Liver (tissue), 9 donors: Measurements from ENCODE around the gene DYRK1A. TPM values are rescaled to one million over a fixed set of nuclear protein-coding genes. Genes with fewer than 3 reads are reported as not detected.

Experiments used
- DNase-seq: peaks from one replicate; pipeline ENCODE4 v3.0.0-alpha.2; 2017; ENCODE audit warnings: low spot score
- H3K27ac ChIP-seq, 2 donors: one replicate each; pipeline ENCODE4 v1.7.0; 2013; ENCODE audit warnings: inconsistent platforms in 2 of 2, low read length in 2 of 2, control low read depth in 1 of 2, low read depth in 1 of 2, mild to moderate bottlenecking in 1 of 2
- H3K27me3 ChIP-seq, 4 donors: one replicate each; pipeline versions ENCODE4 v1.6.1 to v1.7.0; 2013; ENCODE audit warnings: low read length in 3 of 4, inconsistent platforms in 1 of 4, mild to moderate bottlenecking in 1 of 4, moderate library complexity in 1 of 4; ENCODE audit not compliant: control insufficient read depth in 4 of 4, insufficient read depth in 4 of 4
- H3K36me3 ChIP-seq, 4 donors: one replicate each; pipeline versions ENCODE4 v1.6.1 to v1.7.0; 2013; ENCODE audit warnings: low read length in 3 of 4, mild to moderate bottlenecking in 3 of 4, low read depth in 1 of 4, moderate library complexity in 1 of 4; ENCODE audit not compliant: control insufficient read depth in 4 of 4, insufficient read depth in 3 of 4
- H3K4me1 ChIP-seq, 4 donors: one replicate each; pipeline versions ENCODE4 v1.6.1 to v1.7.0; 2013; ENCODE audit warnings: low read length in 3 of 4, mild to moderate bottlenecking in 3 of 4, moderate library complexity in 1 of 4; ENCODE audit not compliant: control insufficient read depth in 4 of 4, insufficient read depth in 4 of 4
- H3K4me3 ChIP-seq, 3 donors: one replicate each; pipeline versions ENCODE4 v1.6.1 to v1.7.0; 2013; ENCODE audit warnings: low read length in 3 of 3, control low read depth in 1 of 3, low read depth in 1 of 3, mild to moderate bottlenecking in 1 of 3
- H3K9ac ChIP-seq, 2 donors: one replicate each; pipeline ENCODE4 v1.7.0; 2013; ENCODE audit warnings: low read length in 2 of 2, mild to moderate bottlenecking in 2 of 2, moderate library complexity in 2 of 2, control low read depth in 1 of 2, low read depth in 1 of 2
- H3K9me3 ChIP-seq, 4 donors: one replicate each; pipeline versions ENCODE4 v1.6.1 to v1.7.0; 2013; ENCODE audit warnings: low read length in 3 of 4; ENCODE audit not compliant: control insufficient read depth in 4 of 4
- ATF3 ChIP-seq: IDR thresholded peaks from 2 replicates; pipeline ENCODE4 v1.6.1; 2016; ENCODE audit warnings: antibody characterized with exemption
- EGR1 ChIP-seq, 2 donors: IDR thresholded peaks; 2 replicates each; pipeline ENCODE4 v1.6.1; 2016 to 2018; ENCODE audit warnings: antibody characterized with exemption in 2 of 2, low read depth in 2 of 2
- FOXA1 ChIP-seq: IDR thresholded peaks from 2 replicates; pipeline ENCODE4 v1.6.1; 2016; ENCODE audit warnings: antibody characterized with exemption
- FOXA2 ChIP-seq: IDR thresholded peaks from 2 replicates; pipeline ENCODE4 v1.6.1; 2016; ENCODE audit warnings: antibody characterized with exemption
- GABPA ChIP-seq, 2 donors: IDR thresholded peaks in 1 of 2; conservative IDR thresholded peaks in 1 of 2; 2 replicates each; pipeline ENCODE4 v1.6.1; 2016; ENCODE audit warnings: antibody characterized with exemption in 2 of 2, mild to moderate bottlenecking in 1 of 2, moderate library complexity in 1 of 2
- HNF4A ChIP-seq, 2 donors: conservative IDR thresholded peaks; 2 replicates each; pipeline ENCODE4 v1.6.1; 2016; ENCODE audit warnings: antibody characterized with exemption in 2 of 2, mild to moderate bottlenecking in 2 of 2
- NR2F2 ChIP-seq: IDR thresholded peaks from 2 replicates; pipeline ENCODE4 v1.6.1; 2016; ENCODE audit warnings: antibody characterized with exemption
- RAD21 ChIP-seq, 2 donors: IDR thresholded peaks; 2 replicates each; pipeline ENCODE4 v1.6.1; 2016; ENCODE audit warnings: antibody characterized with exemption in 2 of 2, mild to moderate bottlenecking in 2 of 2
- RXRA ChIP-seq, 2 donors: IDR thresholded peaks; 2 replicates each; pipeline ENCODE4 v1.6.1; 2017 to 2018; ENCODE audit warnings: antibody characterized with exemption in 2 of 2, mild to moderate bottlenecking in 1 of 2
- SP1 ChIP-seq: IDR thresholded peaks from 2 replicates; pipeline ENCODE4 v1.6.1; 2018; ENCODE audit warnings: antibody characterized with exemption, mild to moderate bottlenecking
- TAF1 ChIP-seq: conservative IDR thresholded peaks from 2 replicates; pipeline ENCODE4 v1.6.1; 2016; ENCODE audit warnings: antibody characterized with exemption, mild to moderate bottlenecking
- ZBTB33 ChIP-seq: IDR thresholded peaks from 2 replicates; pipeline ENCODE4 v1.6.1; 2016; ENCODE audit warnings: antibody characterized with exemption
- WGBS: extraction: QIAGEN DNeasy Blood & Tissue Kit; methylation state at CpG from one replicate; pipeline ENCODE4 v1.1.7; 2013; 5-methylcytosine and 5-hydroxymethylcytosine counted together
- polyA plus RNA-seq, 2 donors: library from polyadenylated mRNA; stranded (reverse) in 1 of 2; unstranded in 1 of 2; fragments of 200-250 nt in 1 of 2; fragments of >200 nt in 1 of 2; fragmentation: Nextera tagmentation in 1 of 2; extraction: Ambion mirVana in 1 of 2; gene quantifications; one replicate each; pipeline versions ENCODE4 v1.2.1 to v1.2.3, GENCODE V29; 2013 to 2015
- total RNA-seq, 2 donors: library from RNA; depleted of rRNA; stranded (reverse); fragments of >200 nt; gene quantifications; one replicate each; pipeline ENCODE4 v1.2.3, GENCODE V29; 2014
- TF ChIP-seq, protein P1 (sequence below): IDR thresholded peaks from 2 replicates; pipeline ENCODE4 v1.6.1; 2016; ENCODE audit warnings: antibody characterized with exemption, mild to moderate bottlenecking
- TF ChIP-seq, protein P2 (sequence below): IDR thresholded peaks from 2 replicates; pipeline ENCODE4 v1.6.1; 2016; ENCODE audit warnings: antibody characterized with exemption
- donor health status: healthy.
- donor health status: healthy.
- donor health status: healthy.
- donor health status: healthy.
- donor health status: healthy.

DYRK1A gene
- total and polyA plus RNA-seq, 4 donors, result 5.1 to 58.3 (median 22.9) TPM

- WGBS, result 72% methylated on average over 8 of the region's 8 CpGs
- Histone ChIP-seq H3K27me3 (no peaks in the 10 kb centered on the region), H3K27ac (no peak overlapping the region), H3K4me1 (peaks cover 0 to 10% (median 5%) of the 10 kb centered on the region in 4 donors), H3K4me3 (no peak overlapping the region), H3K36me3 (no peaks in the 10 kb centered on the region), H3K9ac (no peak overlapping the region), H3K9me3 (no peaks in the 10 kb centered on the region)
- DNase-seq, result no peak
- TF ChIP-seq GABPA (IDR thresholded peaks at IDR 0.05 in 1 of 2, conservative IDR thresholded peaks at IDR 0.05 in 1 of 2) (no peak), FOXA2 (no peak), TAF1 (no peak), RAD21 (IDR thresholded peaks at IDR 0.05) (no peak), NR2F2 (no peak), ATF3 (no peak), ZBTB33 (no peak), FOXA1 (no peak), SP1 (no peak), RXRA (IDR thresholded peaks at IDR 0.05) (no peak)
- TF ChIP-seq, protein P1, sequence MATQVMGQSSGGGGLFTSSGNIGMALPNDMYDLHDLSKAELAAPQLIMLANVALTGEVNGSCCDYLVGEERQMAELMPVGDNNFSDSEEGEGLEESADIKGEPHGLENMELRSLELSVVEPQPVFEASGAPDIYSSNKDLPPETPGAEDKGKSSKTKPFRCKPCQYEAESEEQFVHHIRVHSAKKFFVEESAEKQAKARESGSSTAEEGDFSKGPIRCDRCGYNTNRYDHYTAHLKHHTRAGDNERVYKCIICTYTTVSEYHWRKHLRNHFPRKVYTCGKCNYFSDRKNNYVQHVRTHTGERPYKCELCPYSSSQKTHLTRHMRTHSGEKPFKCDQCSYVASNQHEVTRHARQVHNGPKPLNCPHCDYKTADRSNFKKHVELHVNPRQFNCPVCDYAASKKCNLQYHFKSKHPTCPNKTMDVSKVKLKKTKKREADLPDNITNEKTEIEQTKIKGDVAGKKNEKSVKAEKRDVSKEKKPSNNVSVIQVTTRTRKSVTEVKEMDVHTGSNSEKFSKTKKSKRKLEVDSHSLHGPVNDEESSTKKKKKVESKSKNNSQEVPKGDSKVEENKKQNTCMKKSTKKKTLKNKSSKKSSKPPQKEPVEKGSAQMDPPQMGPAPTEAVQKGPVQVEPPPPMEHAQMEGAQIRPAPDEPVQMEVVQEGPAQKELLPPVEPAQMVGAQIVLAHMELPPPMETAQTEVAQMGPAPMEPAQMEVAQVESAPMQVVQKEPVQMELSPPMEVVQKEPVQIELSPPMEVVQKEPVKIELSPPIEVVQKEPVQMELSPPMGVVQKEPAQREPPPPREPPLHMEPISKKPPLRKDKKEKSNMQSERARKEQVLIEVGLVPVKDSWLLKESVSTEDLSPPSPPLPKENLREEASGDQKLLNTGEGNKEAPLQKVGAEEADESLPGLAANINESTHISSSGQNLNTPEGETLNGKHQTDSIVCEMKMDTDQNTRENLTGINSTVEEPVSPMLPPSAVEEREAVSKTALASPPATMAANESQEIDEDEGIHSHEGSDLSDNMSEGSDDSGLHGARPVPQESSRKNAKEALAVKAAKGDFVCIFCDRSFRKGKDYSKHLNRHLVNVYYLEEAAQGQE, result no peak
- TF ChIP-seq, protein P2, sequence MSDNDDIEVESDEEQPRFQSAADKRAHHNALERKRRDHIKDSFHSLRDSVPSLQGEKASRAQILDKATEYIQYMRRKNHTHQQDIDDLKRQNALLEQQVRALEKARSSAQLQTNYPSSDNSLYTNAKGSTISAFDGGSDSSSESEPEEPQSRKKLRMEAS, result no peak
Measured at GRCh38 chr21:37557261-37557950, 190.8 kb downstream of the DYRK1A start.

DNA sequence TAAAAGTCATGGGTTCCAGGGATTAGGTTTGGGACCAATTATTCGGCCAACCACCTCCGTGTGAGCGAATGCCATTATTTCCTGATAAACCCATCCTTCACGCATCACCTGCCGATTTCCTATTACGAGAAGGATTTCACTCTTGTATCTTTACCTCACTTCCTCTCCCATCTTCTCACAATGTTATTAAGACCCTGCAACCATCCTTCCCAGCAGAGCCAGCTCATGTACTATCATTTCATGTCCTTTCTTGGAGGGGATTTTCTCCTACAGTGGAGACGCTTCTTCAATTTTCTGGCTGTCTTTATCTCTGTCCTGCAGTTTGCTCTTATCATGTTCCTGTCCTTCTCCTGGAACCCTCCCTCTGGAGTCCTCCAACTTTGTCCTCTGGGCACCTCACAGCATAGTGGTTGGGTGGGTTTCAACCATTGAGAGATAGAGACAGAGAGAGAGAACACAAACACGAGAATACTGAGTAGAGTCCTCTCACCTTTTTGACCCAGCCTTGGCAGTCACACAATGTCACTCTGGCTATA, 192.2 kb downstream of the DYRK1A start:
- no peaks in the 10 kb centered on the region for H3K27me3 ChIP-seq
- 92% methylated on average over 8 of the region's 8 CpGs for WGBS
- H3K9ac ChIP-seq, result no peak overlapping the region
- H3K9me3 ChIP-seq, result no peaks in the 10 kb centered on the region
- no peaks in the 10 kb centered on the region for H3K36me3 ChIP-seq
- no peak for TF ChIP-seq RAD21 (IDR thresholded peaks at IDR 0.05)
- TF ChIP-seq EGR1 (IDR thresholded peaks at IDR 0.05; ENCODE audit: low read depth in 2 of 2), result no peak
- no peak for TF ChIP-seq SP1
- no peak for TF ChIP-seq HNF4A (conservative IDR thresholded peaks at IDR 0.05)
- TF ChIP-seq, protein P2, result no peak
- H3K27ac ChIP-seq, result no peak overlapping the region
- peaks cover 5 to 16% (median 9%) of the 10 kb centered on the region in 4 donors for H3K4me1 ChIP-seq
- no peak for DNase-seq
- no peak overlapping the region for H3K4me3 ChIP-seq
